Measurements from ENCODE around the gene IRF6. TPM values are rescaled to one million over a fixed set of nuclear protein-coding genes. Genes with fewer than 3 reads are reported as not detected.

IRF6 gene
- total and polyA plus RNA-seq, 2 of the 8 experiments (the other 6 are each of a cell fraction or from before 2014, with no cell fraction given): 9.6 to 13.4 TPM

- Histone ChIP-seq H3K9ac (replicated peaks in 1 of 4; ENCODE audit: extremely low read depth in 1 of 4, low read depth in 3 of 4, low read length in 3 of 4) (0 out of 7 replicates have a peak overlapping the region, but pooled peaks of 1 of the 4 experiments have one; percentile 32), H2BK5ac (ENCODE audit: low read depth, low read length) (no peak overlapping the region; the same call in 1 of the 2 replicates), H2BK20ac (ENCODE audit: low read length) (no peak overlapping the region), H3K79me2 (ENCODE audit: control insufficient read depth in 1 of 2, insufficient read depth in 2 of 2, low read length in 2 of 2) (no peaks in the 10 kb centered on the region), H3K27me3 (replicated peaks in 1 of 4; ENCODE audit: control insufficient read depth in 3 of 4, extremely low read depth in 1 of 4, insufficient read depth in 3 of 4, low read length in 3 of 4) (no peaks in the 10 kb centered on the region; a peak in 1 of 7 replicates), H2BK15ac (ENCODE audit: low read length) (no peak overlapping the region), H3K14ac (ENCODE audit: insufficient read length) (no peak overlapping the region), H3K79me1 (ENCODE audit: low read depth, low read length) (no peaks in the 10 kb centered on the region), H3K23ac (ENCODE audit: insufficient read length) (no peak overlapping the region), H2BK12ac (ENCODE audit: low read depth, low read length) (0 out of 2 replicates have a peak overlapping the region, but pooled peaks have one; percentile 39), H3K9me3 (ENCODE audit: insufficient read depth in 2 of 2, low read depth in 1 of 2, low read length in 1 of 2) (no peaks in the 10 kb centered on the region), H3K23me2 (ENCODE audit: low read depth, low read length) (no peaks in the 10 kb centered on the region), H2BK120ac (replicated peaks; ENCODE audit: low read depth, low read length) (no peak overlapping the region), H3K36me3 (ENCODE audit: control insufficient read depth in 2 of 4, insufficient read depth in 4 of 4, low read length in 3 of 4) (no peaks in the 10 kb centered on the region), H3K18ac (ENCODE audit: extremely low read depth, low read length) (no peak overlapping the region), H3K4me1 (replicated peaks in 1 of 4; ENCODE audit: control insufficient read depth in 3 of 4, insufficient read depth in 4 of 4, low read length in 3 of 4) (peaks cover 0 to 2% (median 0%) of the 10 kb centered on the region in 4 experiments; a peak in 3 of 7 replicates), H4K20me1 (replicated peaks in 1 of 2; ENCODE audit: control insufficient read depth in 1 of 2, insufficient read depth in 2 of 2, low read length in 2 of 2) (no peaks in the 10 kb centered on the region), H4K5ac (ENCODE audit: insufficient read length, low read depth, low read length) (no peak overlapping the region), H3K27ac (ENCODE audit: low read depth, low read length) (no peak overlapping the region), H3K56ac (replicated peaks; ENCODE audit: insufficient read length, low read depth, low read length) (no peak overlapping the region), H4K91ac (replicated peaks; ENCODE audit: insufficient read length, low read length) (peak overlapping the region; percentile 5), H3K4me3 (ENCODE audit: extremely low read depth in 1 of 4, insufficient read depth in 2 of 4, low read depth in 3 of 4, low read length in 4 of 4) (no peak overlapping the region), H3K4me2 (ENCODE audit: insufficient read depth in 1 of 2, low read depth in 2 of 2, low read length in 2 of 2) (no peak overlapping the region), H2AK5ac (ENCODE audit: low read depth, low read length) (no peak overlapping the region), H2AFZ (ENCODE audit: low read length) (peak overlapping the region; percentile 14; the same call in 1 of the 2 replicates), H3K4ac (replicated peaks; ENCODE audit: insufficient read length, low read depth, low read length) (no peak overlapping the region), H4K8ac (ENCODE audit: extremely low read depth, insufficient read depth, low read length) (no peak overlapping the region)
- 95% methylated on average over 6 of the region's 6 CpGs; no CpG with 5 or more reads in 1 of the 2 experiments for WGBS, 2 experiments (ENCODE audit: extremely low coverage in 1 of 2, insufficient coverage in 1 of 2, insufficient read length in 1 of 2, insufficient replicate concordance in 2 of 2, low coverage in 1 of 2, low lambda C conversion rate in 2 of 2, missing lambda C conversion rate in 1 of 2)
- CTCF ChIA-PET (ENCODE audit: partially characterized antibody): interaction anchor here (0.7 to 11.7 kb wide), 8 partner anchors 7 to 689 kb away, joined by 4 to 254 read pairs (median 4); partner anchors contain the start of genes IRF6 and UTP25
- POLR2A ChIA-PET (ENCODE audit: partially characterized antibody): interaction anchor here (0.8 to 2.0 kb wide), 2 partner anchors 8 to 11 kb away, joined by 3 to 4 read pairs; partner anchors contain the start of gene UTP25
- FAIRE-seq: no peak
- TF ChIP-seq JUND (IDR thresholded peaks at IDR 0.05; ENCODE audit: low read length): no peak
- TF ChIP-seq, protein P1, sequence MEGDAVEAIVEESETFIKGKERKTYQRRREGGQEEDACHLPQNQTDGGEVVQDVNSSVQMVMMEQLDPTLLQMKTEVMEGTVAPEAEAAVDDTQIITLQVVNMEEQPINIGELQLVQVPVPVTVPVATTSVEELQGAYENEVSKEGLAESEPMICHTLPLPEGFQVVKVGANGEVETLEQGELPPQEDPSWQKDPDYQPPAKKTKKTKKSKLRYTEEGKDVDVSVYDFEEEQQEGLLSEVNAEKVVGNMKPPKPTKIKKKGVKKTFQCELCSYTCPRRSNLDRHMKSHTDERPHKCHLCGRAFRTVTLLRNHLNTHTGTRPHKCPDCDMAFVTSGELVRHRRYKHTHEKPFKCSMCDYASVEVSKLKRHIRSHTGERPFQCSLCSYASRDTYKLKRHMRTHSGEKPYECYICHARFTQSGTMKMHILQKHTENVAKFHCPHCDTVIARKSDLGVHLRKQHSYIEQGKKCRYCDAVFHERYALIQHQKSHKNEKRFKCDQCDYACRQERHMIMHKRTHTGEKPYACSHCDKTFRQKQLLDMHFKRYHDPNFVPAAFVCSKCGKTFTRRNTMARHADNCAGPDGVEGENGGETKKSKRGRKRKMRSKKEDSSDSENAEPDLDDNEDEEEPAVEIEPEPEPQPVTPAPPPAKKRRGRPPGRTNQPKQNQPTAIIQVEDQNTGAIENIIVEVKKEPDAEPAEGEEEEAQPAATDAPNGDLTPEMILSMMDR (IDR thresholded peaks at IDR 0.05; ENCODE audit: control extremely low read depth in 1 of 3, insufficient read depth in 1 of 3, low read depth in 1 of 3, low read length in 3 of 3): no peak
- no peak for TF ChIP-seq JUN (IDR thresholded peaks at IDR 0.05; ENCODE audit: low read depth, low read length)
- no peak for TF ChIP-seq KDM5A (IDR thresholded peaks at IDR 0.05; ENCODE audit: low read length)
- no peak for TF ChIP-seq SIX5 (IDR thresholded peaks at IDR 0.05; ENCODE audit: low read depth, low read length)
- no peak for TF ChIP-seq CHD1 (IDR thresholded peaks at IDR 0.05; ENCODE audit: low read depth, low read length)
- TF ChIP-seq SIRT6 (IDR thresholded peaks at IDR 0.05; ENCODE audit: low read length): no peak
- no peak for TF ChIP-seq KDM4A (IDR thresholded peaks at IDR 0.05; ENCODE audit: low read depth, low read length, severe bottlenecking)
- no peak for TF ChIP-seq TEAD4 (IDR thresholded peaks at IDR 0.05; ENCODE audit: low read depth, low read length)
- no peak for DNase-seq (ENCODE audit: low read depth in 1 of 2, low spot score in 2 of 2)
These were observed 10.0 kb upstream of the IRF6 start for GRCh38 chr1:209815931-209816341.

Measured in H1 (cell line).